Measurements from ENCODE around the gene RBBP8.

Gene RBBP8

GRCh38 chr18:23066060-23066459 lies 132.9 kb downstream of the RBBP8 start:
- no peak for DNase-seq

GRCh38 chr18:23066504-23067039 lies 133.4 kb downstream of the RBBP8 start:
- no peak for DNase-seq

- no peak for DNase-seq
Measured at GRCh38 chr18:23067236-23067635, 134.1 kb downstream of the RBBP8 start.

- no peak for DNase-seq
Measured at GRCh38 chr18:23068011-23068410, 134.9 kb downstream of the RBBP8 start.

- no peak for DNase-seq
Measured at GRCh38 chr18:23068570-23069310, 135.6 kb downstream of the RBBP8 start.

- no peak for DNase-seq
Measured at GRCh38 chr18:23069481-23069880, 136.4 kb downstream of the RBBP8 start.

- DNase-seq = no peak
Measured at GRCh38 chr18:23069898-23070297, 136.8 kb downstream of the RBBP8 start.

- DNase-seq = peak; percentile 76
Measured at GRCh38 chr18:23071285-23071684, 138.2 kb downstream of the RBBP8 start.

GRCh38 chr18:23072079-23072478 lies 139.0 kb downstream of the RBBP8 start:
- DNase-seq = no peak

- no peak for DNase-seq
Measured at GRCh38 chr18:23073996-23074606, 141.0 kb downstream of the RBBP8 start.
